Stomach smooth muscle (tissue), 2 donors: Measurements from ENCODE around the gene PCDHB11.
"Not testable (repeated sequence)": the region's sequence is repeated elsewhere in the genome, so short reads cannot be mapped to it uniquely, and the experiment has no call there.

ENCODE experiments used
- H3K27ac ChIP-seq: one replicate; pipeline ENCODE4 v1.7.0; 2013; ENCODE audit warnings: mild to moderate bottlenecking, low read length, inconsistent platforms
- H3K27me3 ChIP-seq, 2 donors: one replicate each; pipeline ENCODE4 v1.7.0; 2013; ENCODE audit warnings: low read length in 2 of 2; ENCODE audit not compliant: insufficient read depth in 2 of 2, control insufficient read depth in 1 of 2
- H3K36me3 ChIP-seq, 2 donors: one replicate each; pipeline ENCODE4 v1.7.0; 2013; ENCODE audit warnings: low read length in 2 of 2; ENCODE audit not compliant: control insufficient read depth in 2 of 2, insufficient read depth in 2 of 2
- H3K4me1 ChIP-seq: one replicate; pipeline ENCODE4 v1.7.0; 2013; ENCODE audit warnings: low read length; ENCODE audit not compliant: control insufficient read depth, insufficient read depth
- H3K4me3 ChIP-seq, 2 donors: one replicate each; pipeline ENCODE4 v1.7.0; 2013; ENCODE audit warnings: low read length in 2 of 2
- H3K9ac ChIP-seq, 2 donors: one replicate each; pipeline ENCODE4 v1.7.0; 2013; ENCODE audit warnings: low read length in 2 of 2, mild to moderate bottlenecking in 1 of 2
- H3K9me3 ChIP-seq, 2 donors: one replicate each; pipeline ENCODE4 v1.7.0; 2013; ENCODE audit warnings: low read length in 2 of 2; ENCODE audit not compliant: control insufficient read depth in 2 of 2
- donor health status: healthy.
- donor health status: Pancreatic carcinoma.

PCDHB11 gene

DNA sequence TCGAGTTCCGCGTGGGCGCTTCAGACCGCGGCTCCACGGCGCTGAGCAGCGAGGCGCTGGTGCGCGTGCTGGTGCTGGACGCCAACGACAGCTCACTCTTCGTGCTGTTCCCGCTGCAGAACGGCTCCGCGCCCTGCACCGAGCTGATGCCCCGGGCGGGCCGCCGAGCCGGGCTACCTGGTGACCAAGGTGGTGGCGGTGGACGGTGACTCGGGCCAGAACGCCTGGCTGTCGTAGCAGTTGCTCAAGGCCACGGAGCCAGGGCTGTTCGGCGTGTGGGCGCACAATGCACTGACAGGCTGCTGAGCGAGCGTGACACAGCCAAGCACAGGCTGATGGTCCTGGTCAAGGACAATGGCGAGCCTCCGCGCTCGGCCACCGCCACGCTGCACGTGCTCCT is 42.1 kb downstream of the PCDHB11 start:
- Histone ChIP-seq H3K27me3 (no peaks in the 10 kb centered on the region), H3K9me3 (peaks cover 32 to 72% of the 10 kb centered on the region in 2 donors)

DNA sequence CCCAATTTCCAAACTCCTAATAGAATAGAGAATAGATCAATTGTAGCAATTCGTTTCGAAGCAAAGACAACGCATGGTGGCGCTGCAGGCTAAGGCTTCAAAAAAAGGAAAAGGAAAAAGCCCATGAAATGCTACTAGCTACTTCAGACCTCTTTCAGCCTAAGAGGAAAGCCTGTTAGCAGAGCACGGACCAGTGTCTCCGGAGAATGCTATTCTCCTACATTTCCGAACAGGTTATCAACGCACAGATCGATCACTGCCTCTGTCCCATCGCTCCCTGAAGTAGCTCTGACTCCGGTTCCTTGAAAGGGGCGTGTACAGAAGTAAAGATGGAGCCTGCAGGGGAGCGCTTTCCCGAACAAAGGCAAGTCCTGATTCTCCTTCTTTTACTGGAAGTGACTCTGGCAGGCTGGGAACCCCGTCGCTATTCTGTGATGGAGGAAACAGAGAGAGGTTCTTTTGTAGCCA is 45.9 kb downstream of the PCDHB11 start, which contains the start of gene PCDHB15:
PCDHB15 (plus strand) TSS at position 146 of the 468 bp plus-strand sequence; CDS start at position 330, 184 bp downstream.
- H3K27ac ChIP-seq = no peak within 1 kb of the TSS
- H3K4me3 ChIP-seq = peak within 1 kb of the TSS; percentile 58 to 70
- no peaks in the 10 kb centered on the region for H3K36me3 ChIP-seq
- H3K4me1 ChIP-seq = peaks cover 4% of the 10 kb centered on the region
- H3K9ac ChIP-seq = peak within 1 kb of the TSS; percentile 27 to 42
- H3K9me3 ChIP-seq = peaks cover 33 to 70% of the 10 kb centered on the region in 2 donors
- H3K27me3 ChIP-seq = no peaks in the 10 kb centered on the region

More for the DNA sequence above, 42.1 kb downstream of the PCDHB11 start:
- Histone ChIP-seq H3K4me1 (peaks cover 4% of the 10 kb centered on the region), H3K4me3 (no peak overlapping the region), H3K9ac (no peak overlapping the region), H3K36me3 (peaks cover 2 to 3% of the 10 kb centered on the region in 2 donors), H3K27ac (no peak overlapping the region)

GRCh38 chr5:141246971-141247370 is 47.5 kb downstream of the PCDHB11 start:
- H3K9ac ChIP-seq, H3K4me1 ChIP-seq, H3K27me3 ChIP-seq, H3K4me3 ChIP-seq, H3K36me3 ChIP-seq, H3K27ac ChIP-seq: not testable (repeated sequence)
- peaks cover 35 to 69% of the 10 kb centered on the region in 2 donors for H3K9me3 ChIP-seq

DNA sequence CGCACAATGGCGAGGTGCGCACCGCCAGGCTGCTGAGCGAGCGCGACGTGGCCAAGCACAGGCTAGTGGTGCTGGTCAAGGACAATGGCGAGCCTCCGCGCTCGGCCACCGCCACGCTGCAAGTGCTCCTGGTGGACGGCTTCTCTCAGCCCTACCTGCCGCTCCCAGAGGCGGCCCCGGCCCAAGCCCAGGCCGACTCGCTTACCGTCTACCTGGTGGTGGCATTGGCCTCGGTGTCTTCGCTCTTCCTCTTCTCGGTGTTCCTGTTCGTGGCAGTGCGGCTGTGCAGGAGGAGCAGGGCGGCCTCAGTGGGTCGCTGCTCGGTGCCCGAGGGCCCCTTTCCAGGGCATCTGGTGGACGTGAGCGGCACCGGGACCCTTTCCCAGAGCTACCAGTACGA is 48.0 kb downstream of the PCDHB11 start:
- not testable (repeated sequence) for H3K4me1 ChIP-seq, H3K27me3 ChIP-seq, H3K36me3 ChIP-seq, H3K9ac ChIP-seq, H3K27ac ChIP-seq, H3K4me3 ChIP-seq
- H3K9me3 ChIP-seq = peaks cover 36 to 64% of the 10 kb centered on the region in 2 donors

DNA sequence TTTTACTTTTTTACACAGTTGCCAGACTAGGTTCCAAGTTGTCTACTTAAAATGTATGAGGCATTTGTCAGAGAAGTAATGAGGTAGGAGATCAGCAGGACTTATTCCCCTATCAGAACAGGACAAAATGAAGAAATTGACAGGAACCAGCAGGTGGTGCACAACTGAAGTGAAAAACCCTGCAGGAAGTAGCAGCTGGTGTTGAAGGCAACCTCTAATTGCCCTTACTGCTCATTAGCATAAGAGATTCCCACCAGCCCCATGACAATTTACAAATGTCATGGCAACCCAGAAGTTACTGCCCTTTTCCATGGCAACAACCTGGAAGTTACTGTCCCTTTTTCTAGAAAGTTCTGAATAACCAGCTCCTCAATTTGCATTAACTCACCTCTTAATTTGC is 51.1 kb downstream of the PCDHB11 start:
- H3K9me3 ChIP-seq = peaks cover 49 to 54% of the 10 kb centered on the region in 2 donors
- peaks cover 4% of the 10 kb centered on the region for H3K4me1 ChIP-seq
- H3K36me3 ChIP-seq = no peaks in the 10 kb centered on the region
- H3K9ac ChIP-seq = no peak overlapping the region
- no peaks in the 10 kb centered on the region for H3K27me3 ChIP-seq
- no peak overlapping the region for H3K27ac ChIP-seq
- H3K4me3 ChIP-seq = no peak overlapping the region
